K562 (cell line): ENCODE results near the gene DCTN2. TPM values are rescaled to one million over a fixed set of nuclear protein-coding genes. Genes with fewer than 3 reads are reported as not detected.
A peak's percentile ranks its signal among the peaks of the same experiment; 100 is the strongest.

Experiments used
- ASH1L ChIP-seq: fragments of 450-650 bp; IDR thresholded peaks from 2 replicates; pipeline ENCODE4 v1.6.1; 2018; ENCODE audit warnings: borderline replicate concordance, mild to moderate bottlenecking, low read depth; ENCODE audit not compliant: partially characterized antibody
- E2F6 ChIP-seq, 2 experiments: IDR thresholded peaks; 2 replicates each; pipeline ENCODE4 v1.6.1; 2011; ENCODE audit warnings: borderline replicate concordance in 1 of 2, control low read depth in 1 of 2, low read depth in 1 of 2, low read length in 1 of 2, mild to moderate bottlenecking in 1 of 2, mixed read lengths in 1 of 2, moderate library complexity in 1 of 2; ENCODE audit not compliant: insufficient read depth in 1 of 2, insufficient read length in 1 of 2, poor library complexity in 1 of 2, severe bottlenecking in 1 of 2; ENCODE audit errors: extremely low read depth in 1 of 2
- FOXK2 ChIP-seq, 2 experiments: fragments of 450-650 bp; IDR thresholded peaks in 1 of 2; conservative IDR thresholded peaks in 1 of 2; 2 replicates each; pipeline ENCODE4 v1.6.1; 2016; ENCODE audit warnings: low read depth in 2 of 2, mild to moderate bottlenecking in 1 of 2
- HCFC1 ChIP-seq: IDR thresholded peaks from 2 replicates; pipeline ENCODE4 v1.6.1; 2012; ENCODE audit warnings: low read depth, low read length, improper control_type of control experiment
- HDAC1 ChIP-seq, 2 experiments: fragments of 450-650 bp; IDR thresholded peaks; 2 replicates each; pipeline ENCODE4 v1.6.1; 2016 to 2017; ENCODE audit warnings: inconsistent platforms in 1 of 2, mild to moderate bottlenecking in 1 of 2, moderate library complexity in 1 of 2
- HDAC2 ChIP-seq: fragments of 450-650 bp; IDR thresholded peaks from 2 replicates; pipeline ENCODE4 v1.6.1; 2016; ENCODE audit warnings: mild to moderate bottlenecking
- ID3 ChIP-seq, 2 experiments: fragments of 250-450 bp in 1 of 2; fragments of 450-650 bp in 1 of 2; sonication (Bioruptor Pico) in 1 of 2; IDR thresholded peaks; 2 replicates each; pipeline versions ENCODE4 v1.6.1 to v1.8.0; 2016 to 2021; ENCODE audit warnings: mild to moderate bottlenecking in 2 of 2, moderate library complexity in 2 of 2, missing compliant biosample characterization in 1 of 2, missing genetic modification characterization in 1 of 2
- LCOR ChIP-seq: sonication (generic); formaldehyde crosslinking; IDR thresholded peaks from 2 replicates; pipeline ENCODE4 v1.8.0; 2022; ENCODE audit warnings: mild to moderate bottlenecking, missing genetic modification reagents
- MCM7 ChIP-seq, 2 experiments: fragments of 450-650 bp; IDR thresholded peaks; 2 replicates each; pipeline ENCODE4 v1.6.1; 2016 to 2018
- NFRKB ChIP-seq: fragments of 450-650 bp; IDR thresholded peaks from 2 replicates; pipeline ENCODE4 v1.6.1; 2016; ENCODE audit warnings: low read depth
- POLR2H ChIP-seq: IDR thresholded peaks from 2 replicates; pipeline ENCODE4 v1.6.1; 2016; ENCODE audit warnings: missing genetic modification characterization, low read depth, mild to moderate bottlenecking, control low read depth, missing compliant biosample characterization, moderate library complexity
- SLC30A9 ChIP-seq: fragments of 250-450 bp; sonication (Bioruptor Pico); IDR thresholded peaks from 2 replicates; pipeline ENCODE4 v1.8.0; 2022; ENCODE audit warnings: mild to moderate bottlenecking, moderate library complexity
- TARDBP ChIP-seq: fragments of 450-650 bp; IDR thresholded peaks from 2 replicates; pipeline ENCODE4 v1.6.1; 2016
- TBL1XR1 ChIP-seq, 2 experiments: IDR thresholded peaks; 2 replicates each; pipeline ENCODE4 v1.6.1; 2012; ENCODE audit warnings: improper control_type of control experiment in 2 of 2, low read length in 2 of 2, mild to moderate bottlenecking in 1 of 2
- TRIM24 ChIP-seq, 2 experiments: fragments of 450-650 bp; IDR thresholded peaks; 2 replicates each; pipeline ENCODE4 v1.6.1; 2016
- ZBTB17 ChIP-seq: fragments of 450-650 bp; formaldehyde crosslinking; IDR thresholded peaks from 2 replicates; pipeline ENCODE4 v1.4.0; 2020; ENCODE audit warnings: mild to moderate bottlenecking
- ZNF175 ChIP-seq: fragments of 200-800 bp; sonication (Bioruptor generic); IDR thresholded peaks from 2 replicates; pipeline ENCODE4 v1.6.1; 2016; ENCODE audit warnings: low read depth, mild to moderate bottlenecking, missing genetic modification characterization, missing compliant biosample characterization
- ZNF23 ChIP-seq: fragments of 250-450 bp; sonication (Bioruptor Pico); IDR thresholded peaks from 2 replicates; pipeline ENCODE4 v1.4.0; 2020; ENCODE audit warnings: mild to moderate bottlenecking
- ZSCAN32 ChIP-seq: fragments of 450-650 bp; formaldehyde crosslinking; IDR thresholded peaks from 2 replicates; pipeline ENCODE4 v1.4.0; 2020; ENCODE audit warnings: mild to moderate bottlenecking, moderate library complexity
- polyA plus RNA-seq, 8 experiments: library from polyadenylated mRNA; depleted of rRNA in 4 of 8; stranded (reverse) in 5 of 8; unstranded in 3 of 8; fragments of >200 nt; fragmentation: Nextera tagmentation in 2 of 8; fragmentation: Illumina TruSeq in 1 of 8; extraction: Ambion mirVana in 2 of 8; extraction: Trizol in 1 of 8; gene quantifications; 2 replicates each; pipeline versions ENCODE4 v1.2.1 to v1.2.3, GENCODE V29; 2011 to 2014; ENCODE audit warnings: inconsistent platforms in 1 of 8, missing spikeins in 1 of 8
- total RNA-seq, 7 experiments: library from RNA; depleted of rRNA in 6 of 7; stranded (reverse); fragments of >200 nt in 6 of 7; fragmentation: Illumina TruSeq in 2 of 7; extraction: Trizol in 2 of 7; gene quantifications; 2 replicates each; pipeline versions ENCODE4 v1.2.1 to v1.2.3, GENCODE V29; 2011 to 2021; ENCODE audit warnings: low replicate concordance in 1 of 7
- TF ChIP-seq, protein P1 (sequence below): fragments of 450-650 bp; formaldehyde crosslinking; IDR thresholded peaks from 2 replicates; pipeline ENCODE4 v1.4.0; 2020; ENCODE audit warnings: mild to moderate bottlenecking, moderate library complexity

The DCTN2 gene
- total and polyA plus RNA-seq, 9 of the 15 experiments (the other 6 are each of a cell fraction or from before 2014, with no cell fraction given), result 43.6 to 270 (median 125) TPM

DNA sequence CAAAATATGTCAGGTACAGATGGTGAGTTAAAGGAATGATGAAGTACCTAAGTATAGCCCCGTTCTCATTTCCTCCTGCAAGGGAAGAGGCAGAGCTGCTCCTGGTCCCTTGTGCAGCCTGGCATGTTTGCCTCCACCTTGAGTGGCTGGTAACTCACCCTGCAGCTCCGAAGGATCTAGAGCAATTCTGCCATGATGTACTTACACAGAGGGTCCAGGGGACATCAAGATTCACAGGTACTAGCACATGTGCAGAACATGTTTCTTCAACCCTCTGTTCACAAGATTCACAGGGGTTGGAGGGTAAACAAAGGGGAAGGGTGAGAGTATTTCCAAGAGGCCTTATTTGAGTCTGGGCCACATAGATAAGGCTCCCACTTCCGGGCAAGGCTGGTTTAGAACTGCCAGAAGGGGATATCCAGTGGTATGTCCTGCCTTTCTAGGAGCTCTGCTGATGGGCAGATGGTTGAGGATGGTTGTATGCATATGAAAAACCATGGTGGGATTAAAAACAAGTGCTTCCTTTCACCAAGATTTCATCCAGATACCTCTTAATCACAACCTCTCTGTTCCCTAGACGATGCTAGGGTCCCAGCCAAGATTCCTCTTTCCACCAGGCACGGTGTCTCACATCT lies 7.7 kb downstream of the DCTN2 start (continued):
- TF ChIP-seq, protein P1, sequence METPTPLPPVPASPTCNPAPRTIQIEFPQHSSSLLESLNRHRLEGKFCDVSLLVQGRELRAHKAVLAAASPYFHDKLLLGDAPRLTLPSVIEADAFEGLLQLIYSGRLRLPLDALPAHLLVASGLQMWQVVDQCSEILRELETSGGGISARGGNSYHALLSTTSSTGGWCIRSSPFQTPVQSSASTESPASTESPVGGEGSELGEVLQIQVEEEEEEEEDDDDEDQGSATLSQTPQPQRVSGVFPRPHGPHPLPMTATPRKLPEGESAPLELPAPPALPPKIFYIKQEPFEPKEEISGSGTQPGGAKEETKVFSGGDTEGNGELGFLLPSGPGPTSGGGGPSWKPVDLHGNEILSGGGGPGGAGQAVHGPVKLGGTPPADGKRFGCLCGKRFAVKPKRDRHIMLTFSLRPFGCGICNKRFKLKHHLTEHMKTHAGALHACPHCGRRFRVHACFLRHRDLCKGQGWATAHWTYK (CRISPR knock-in tag), result 0 out of 2 replicates have a peak, but pooled peaks have one; percentile 53
- TF ChIP-seq TBL1XR1 (IDR thresholded peaks at IDR 0.05; ENCODE audit: low read length in 2 of 2) (peak in 1 of 2 experiments; percentile 83; a peak in 3 of 4 replicates), TARDBP (peak; percentile 63; the same call in 1 of the 2 replicates), FOXK2 (conservative IDR thresholded peaks at IDR 0.05 in 1 of 2, IDR thresholded peaks at IDR 0.05 in 1 of 2; ENCODE audit: low read depth in 2 of 2) (peak; percentile 95 to 98), NFRKB (0 out of 2 replicates have a peak, but pooled peaks have one; percentile 46), ID3 (CRISPR knock-in tag; IDR thresholded peaks at IDR 0.05) (no peak), ID3 (tag; IDR thresholded peaks at IDR 0.05) (0 out of 2 replicates have a peak, but pooled peaks have one; percentile 42), HDAC1 (IDR thresholded peaks at IDR 0.05) (peak in 1 of 2 experiments; percentile 82; a peak in 2 of 4 replicates), SLC30A9 (CRISPR knock-in tag) (no peak), MCM7 (IDR thresholded peaks at IDR 0.05) (no peak), ZNF175 (CRISPR knock-in tag) (peak; percentile 67; the same call in 1 of the 2 replicates), HDAC2 (peak; percentile 85), LCOR (CRISPR knock-in tag) (peak; percentile 36; the same call in 1 of the 2 replicates), TRIM24 (IDR thresholded peaks at IDR 0.05) (peak; percentile 58 to 85), E2F6 (IDR thresholded peaks at IDR 0.05; ENCODE audit: borderline replicate concordance in 1 of 2, extremely low read depth in 1 of 2, insufficient read depth in 1 of 2, insufficient read length in 1 of 2, low read depth in 1 of 2, low read length in 1 of 2, poor library complexity in 1 of 2, severe bottlenecking in 1 of 2) (peak; percentile 24 to 65), ZSCAN32 (no peak), ASH1L (peak; percentile 57), ZNF23 (CRISPR knock-in tag) (0 out of 2 replicates have a peak, but pooled peaks have one; percentile 42), POLR2H (tag) (no peak), ZBTB17 (CRISPR knock-in tag) (0 out of 2 replicates have a peak, but pooled peaks have one; percentile 52), HCFC1 (no peak)
- TF ChIP-seq, all 486 proteins: peak for 140
